Uterus (tissue), 4 donors: Measurements from ENCODE around the gene CDH4. TPM values are rescaled to one million over a fixed set of nuclear protein-coding genes. Genes with fewer than 3 reads are reported as not detected.

ENCODE experiments used
- DNase-seq, 2 donors: peaks; one replicate each; pipeline ENCODE4 v3.0.0-alpha.2; 2019 to 2020
- H3K27ac ChIP-seq, 2 donors: fragments of 200-600 bp; sonication (generic); 1 replicate in 1 of 2; 2 replicates in 1 of 2; pipeline ENCODE4 v1.5.1; 2016 to 2018
- H3K27me3 ChIP-seq, 2 donors: fragments of 200-600 bp; sonication (generic); one replicate each; pipeline ENCODE4 v1.5.1; 2018 to 2019; ENCODE audit warnings: control low read depth in 1 of 2
- H3K36me3 ChIP-seq, 2 donors: fragments of 200-600 bp; sonication (generic); one replicate each; pipeline ENCODE4 v1.5.1; 2019; ENCODE audit warnings: control low read depth in 1 of 2
- H3K4me1 ChIP-seq, 2 donors: fragments of 200-600 bp; sonication (generic); one replicate each; pipeline ENCODE4 v1.5.1; 2018 to 2019; ENCODE audit warnings: control low read depth in 1 of 2
- H3K4me3 ChIP-seq, 2 donors: fragments of 200-600 bp; sonication (generic); 1 replicate in 1 of 2; 2 replicates in 1 of 2; pipeline ENCODE4 v1.5.1; 2018 to 2019; ENCODE audit warnings: mild to moderate bottlenecking in 1 of 2
- H3K9me3 ChIP-seq, 2 donors: fragments of 200-600 bp; sonication (generic); one replicate each; pipeline ENCODE4 v1.5.1; 2019; ENCODE audit warnings: control low read depth in 1 of 2
- POLR2A ChIP-seq, 2 donors: fragments of 450-650 bp; IDR thresholded peaks; one replicate each; pipeline ENCODE4 v1.6.1; 2016; ENCODE audit warnings: antibody characterized with exemption in 2 of 2, mild to moderate bottlenecking in 1 of 2, moderate library complexity in 1 of 2
- intact Hi-C: fragments of 100-400 bp; cut with DNase I; formaldehyde crosslinking; loops from one replicate; pipeline ENCODE4 v1.15.1; 2023; ENCODE audit warnings: low total_unique reads
- total RNA-seq, 4 donors: library from RNA; depleted of rRNA in 3 of 4; stranded (reverse); fragments of >200 nt in 3 of 4; gene quantifications; one replicate each; pipeline versions ENCODE4 v1.1.0 to v1.2.4, GENCODE V29; 2014 to 2023
- TF ChIP-seq, protein P1 (sequence below), 4 experiments: fragments of 200-600 bp in 2 of 4; fragments of 450-650 bp in 2 of 4; sonication (generic) in 2 of 4; IDR thresholded peaks; one replicate each; pipeline ENCODE4 v1.5.1; 2016 to 2019; ENCODE audit warnings: antibody characterized with exemption in 4 of 4, mild to moderate bottlenecking in 2 of 4, moderate library complexity in 1 of 4
- donor health status: DM: yes; HTN: yes; CAD: no.

Gene CDH4
- total RNA-seq, 4 donors from 2014 or later: under 0.01 to 0.55 TPM; not detected in 2

DNA sequence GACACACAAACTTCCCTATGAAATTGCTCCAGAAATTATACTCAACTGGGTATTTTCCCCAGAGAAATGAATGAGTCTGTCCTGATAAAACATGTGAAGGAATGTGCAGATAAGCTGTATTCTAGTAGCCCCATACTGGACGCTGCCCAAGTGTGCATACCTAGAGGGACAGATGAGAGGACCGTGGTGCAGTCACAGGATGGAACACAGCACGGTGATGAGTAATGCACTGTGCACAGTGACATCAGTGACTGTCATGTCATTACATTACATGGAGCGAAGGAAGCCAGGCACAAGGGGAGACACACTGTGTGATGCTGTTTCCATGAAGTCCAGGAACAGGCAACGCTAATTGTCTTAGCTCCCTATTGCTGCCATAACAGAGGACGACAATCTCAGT is 155.5 kb downstream of the CDH4 start:
- Histone ChIP-seq H3K4me3 (no peak overlapping the region), H3K9me3 (no peaks in the 10 kb centered on the region), H3K27ac (no peak overlapping the region), H3K36me3 (no peaks in the 10 kb centered on the region), H3K4me1 (no peaks in the 10 kb centered on the region), H3K27me3 (no peaks in the 10 kb centered on the region)
- TF ChIP-seq, protein P1, sequence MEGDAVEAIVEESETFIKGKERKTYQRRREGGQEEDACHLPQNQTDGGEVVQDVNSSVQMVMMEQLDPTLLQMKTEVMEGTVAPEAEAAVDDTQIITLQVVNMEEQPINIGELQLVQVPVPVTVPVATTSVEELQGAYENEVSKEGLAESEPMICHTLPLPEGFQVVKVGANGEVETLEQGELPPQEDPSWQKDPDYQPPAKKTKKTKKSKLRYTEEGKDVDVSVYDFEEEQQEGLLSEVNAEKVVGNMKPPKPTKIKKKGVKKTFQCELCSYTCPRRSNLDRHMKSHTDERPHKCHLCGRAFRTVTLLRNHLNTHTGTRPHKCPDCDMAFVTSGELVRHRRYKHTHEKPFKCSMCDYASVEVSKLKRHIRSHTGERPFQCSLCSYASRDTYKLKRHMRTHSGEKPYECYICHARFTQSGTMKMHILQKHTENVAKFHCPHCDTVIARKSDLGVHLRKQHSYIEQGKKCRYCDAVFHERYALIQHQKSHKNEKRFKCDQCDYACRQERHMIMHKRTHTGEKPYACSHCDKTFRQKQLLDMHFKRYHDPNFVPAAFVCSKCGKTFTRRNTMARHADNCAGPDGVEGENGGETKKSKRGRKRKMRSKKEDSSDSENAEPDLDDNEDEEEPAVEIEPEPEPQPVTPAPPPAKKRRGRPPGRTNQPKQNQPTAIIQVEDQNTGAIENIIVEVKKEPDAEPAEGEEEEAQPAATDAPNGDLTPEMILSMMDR (IDR thresholded peaks at IDR 0.05): no peak
- TF ChIP-seq POLR2A (IDR thresholded peaks at IDR 0.05): no peak
- intact Hi-C loops: no loop called here
- no peak for DNase-seq

DNA sequence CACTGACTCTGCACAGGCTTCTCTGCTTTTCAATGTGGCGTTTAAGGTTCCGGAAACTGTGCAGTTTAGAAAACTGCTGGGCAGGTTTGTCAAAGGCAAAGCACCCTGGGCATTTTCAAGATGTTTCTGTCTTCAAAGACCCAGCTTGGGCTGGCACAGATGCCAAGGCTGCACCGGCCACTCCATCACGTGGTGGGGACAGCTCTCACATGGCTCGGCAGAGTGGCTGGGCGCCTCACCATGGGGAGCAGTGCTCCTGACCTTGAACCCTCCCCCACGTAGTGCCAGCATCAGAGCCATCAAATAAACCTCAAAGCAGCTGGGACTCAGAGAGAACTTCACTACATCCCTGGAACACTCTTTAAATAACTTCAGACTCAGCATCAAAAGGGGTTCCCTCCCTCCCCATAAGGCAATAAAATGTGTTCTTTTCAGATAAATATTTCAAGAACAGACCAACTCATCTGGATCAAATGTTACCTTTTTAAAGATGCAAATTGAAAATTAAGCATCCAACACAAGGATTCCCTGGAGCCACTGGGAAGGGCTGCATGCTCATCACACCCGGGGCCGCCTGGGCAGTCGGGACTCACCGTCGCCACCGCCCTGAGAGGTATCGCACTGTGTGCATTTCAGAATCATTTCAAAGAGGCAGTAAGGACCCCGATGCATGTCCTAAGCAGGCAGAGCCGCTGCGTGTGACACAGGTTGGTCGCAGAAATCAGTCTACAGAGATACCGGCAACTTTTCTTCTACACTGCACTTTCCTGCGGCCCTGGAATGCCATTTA is 157.1 kb downstream of the CDH4 start:
- intact Hi-C loops: no loop called here
- TF ChIP-seq, protein P1 (IDR thresholded peaks at IDR 0.05): no peak
- no peak for TF ChIP-seq POLR2A (IDR thresholded peaks at IDR 0.05)
- DNase-seq: no peak
- no peaks in the 10 kb centered on the region for H3K9me3 ChIP-seq
- no peaks in the 10 kb centered on the region for H3K4me1 ChIP-seq
- H3K27me3 ChIP-seq: no peaks in the 10 kb centered on the region
- no peak overlapping the region for H3K27ac ChIP-seq
- no peak overlapping the region for H3K4me3 ChIP-seq
- H3K36me3 ChIP-seq: no peaks in the 10 kb centered on the region

DNA sequence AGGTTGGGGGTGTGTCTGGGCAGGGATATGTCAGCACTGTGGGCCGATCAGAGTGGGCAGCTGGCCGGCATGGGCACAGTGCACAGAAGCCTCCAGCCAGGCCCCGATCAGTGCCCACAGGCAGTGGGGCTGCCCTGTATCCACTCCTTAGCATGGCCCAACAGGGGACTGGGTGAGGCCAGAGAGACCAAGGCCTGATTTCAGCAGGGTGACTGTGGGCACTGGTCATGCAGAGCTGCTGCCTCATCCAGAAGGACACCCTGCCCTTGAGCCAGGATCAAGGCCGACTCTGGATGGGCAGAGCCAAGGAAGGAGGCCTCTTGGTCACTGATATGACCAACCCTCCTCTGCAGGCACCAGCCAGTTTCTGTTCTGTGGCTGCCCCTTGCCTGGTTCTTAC is 159.7 kb downstream of the CDH4 start:
- H3K27ac ChIP-seq: no peak overlapping the region
- no peaks in the 10 kb centered on the region for H3K27me3 ChIP-seq
- H3K4me3 ChIP-seq: no peak overlapping the region
- no peak for DNase-seq
- H3K36me3 ChIP-seq: no peaks in the 10 kb centered on the region
- no peak for TF ChIP-seq POLR2A (IDR thresholded peaks at IDR 0.05)
- TF ChIP-seq, protein P1 (IDR thresholded peaks at IDR 0.05): no peak
- H3K9me3 ChIP-seq: no peaks in the 10 kb centered on the region
- intact Hi-C loops: no loop called here
- no peaks in the 10 kb centered on the region for H3K4me1 ChIP-seq

DNA sequence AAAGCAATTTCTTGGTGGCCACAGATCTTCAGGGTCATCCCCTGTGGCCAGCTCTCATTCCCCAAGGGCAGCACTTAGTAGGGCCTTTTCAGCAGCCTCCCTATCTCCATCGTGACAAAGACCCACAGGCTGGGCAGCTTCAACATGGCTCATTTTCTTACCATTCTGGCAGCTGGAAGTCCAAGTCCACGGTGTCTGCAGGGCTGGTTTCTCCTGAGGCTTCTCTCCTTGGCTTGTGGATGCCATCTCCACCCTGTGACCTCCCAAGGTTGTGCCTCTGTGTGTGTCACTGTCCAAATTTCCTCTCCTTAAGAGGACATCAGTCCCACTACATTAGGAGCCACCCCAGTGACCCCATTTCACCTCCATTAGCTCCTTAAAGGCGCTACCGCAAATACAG is 161.7 kb downstream of the CDH4 start:
- no peak for DNase-seq
- Histone ChIP-seq H3K9me3 (no peaks in the 10 kb centered on the region), H3K36me3 (no peaks in the 10 kb centered on the region), H3K27me3 (no peaks in the 10 kb centered on the region), H3K4me3 (no peak overlapping the region), H3K27ac (no peak overlapping the region), H3K4me1 (no peaks in the 10 kb centered on the region)
- TF ChIP-seq, protein P1 (IDR thresholded peaks at IDR 0.05): no peak
- TF ChIP-seq POLR2A (IDR thresholded peaks at IDR 0.05): no peak
- intact Hi-C loops: no loop called here

DNA sequence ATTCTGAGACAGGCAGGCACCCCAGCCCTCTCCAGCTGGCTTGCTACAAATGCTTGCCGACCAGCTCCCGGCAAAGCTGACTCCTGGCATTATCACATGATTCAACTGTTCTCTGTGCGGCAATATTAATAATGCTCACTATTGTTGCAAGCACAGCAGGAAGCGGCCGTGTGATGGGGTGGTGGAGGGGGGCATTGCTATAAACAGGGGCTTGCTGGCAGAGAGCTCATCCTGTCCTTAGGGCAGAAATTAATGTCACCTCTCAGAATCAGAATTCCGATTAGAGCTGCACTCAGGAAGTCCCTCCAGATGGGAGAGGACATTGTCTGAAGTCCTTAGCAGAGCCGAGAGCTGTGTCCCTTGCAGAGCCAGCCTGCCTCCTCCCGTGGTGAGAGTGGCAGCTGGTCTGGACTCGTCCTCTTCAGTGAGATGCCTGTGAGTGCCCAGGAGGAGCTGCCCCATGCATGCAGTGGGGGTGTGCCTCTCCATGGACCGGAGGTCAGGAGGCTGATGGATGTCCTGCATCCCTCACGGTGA is 162.5 kb downstream of the CDH4 start:
- Histone ChIP-seq H3K27me3 (no peaks in the 10 kb centered on the region), H3K27ac (no peak overlapping the region), H3K4me1 (no peaks in the 10 kb centered on the region), H3K9me3 (no peaks in the 10 kb centered on the region), H3K36me3 (no peaks in the 10 kb centered on the region), H3K4me3 (no peak overlapping the region)
- intact Hi-C loops: no loop called here
- DNase-seq: no peak
- no peak for TF ChIP-seq POLR2A (IDR thresholded peaks at IDR 0.05)
